Stomach (tissue), 4 donors: ENCODE measurements around the gene ULK4.

Experiments used
- POLR2A ChIP-seq, 4 donors: fragments of 450-650 bp; IDR thresholded peaks; one replicate each; pipeline ENCODE4 v1.6.1; 2016; ENCODE audit warnings: antibody characterized with exemption in 4 of 4, control low read depth in 2 of 4, mild to moderate bottlenecking in 1 of 4, moderate library complexity in 1 of 4
- POLR2AphosphoS5 ChIP-seq, 3 donors: sonication (generic); formaldehyde crosslinking; IDR thresholded peaks; one replicate each; pipeline ENCODE4 v1.6.1; 2016; ENCODE audit warnings: antibody characterized with exemption in 3 of 3
- TF ChIP-seq, protein P1 (sequence below), 7 experiments: fragments of 450-650 bp in 4 of 7; fragments of 200-600 bp in 3 of 7; sonication (generic) in 3 of 7; IDR thresholded peaks; one replicate each; pipeline ENCODE4 v1.5.1; 2016 to 2019; ENCODE audit warnings: antibody characterized with exemption in 7 of 7, control low read depth in 2 of 7, mild to moderate bottlenecking in 1 of 7

DNA sequence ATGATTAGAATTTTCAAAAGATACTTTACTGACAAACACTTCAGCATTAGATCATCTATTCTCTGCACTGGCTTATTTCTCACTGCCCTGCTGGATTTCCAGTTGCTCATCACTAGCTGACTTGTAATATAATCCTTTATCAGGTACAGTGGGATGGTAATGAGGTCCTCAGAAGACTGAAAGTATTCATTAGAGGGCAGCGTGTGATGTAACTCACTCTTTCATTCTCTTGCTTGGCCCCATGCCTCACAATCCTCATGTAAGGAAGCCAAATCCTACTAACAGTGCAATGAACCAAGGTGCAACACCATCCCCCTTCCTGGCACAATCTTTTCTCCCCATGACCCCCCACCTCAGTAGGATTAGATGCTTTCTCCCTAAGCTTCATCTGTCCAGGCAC, 472.7 kb downstream of the ULK4 start:
- no peak for TF ChIP-seq POLR2AphosphoS5 (IDR thresholded peaks at IDR 0.05)
- TF ChIP-seq, protein P1, sequence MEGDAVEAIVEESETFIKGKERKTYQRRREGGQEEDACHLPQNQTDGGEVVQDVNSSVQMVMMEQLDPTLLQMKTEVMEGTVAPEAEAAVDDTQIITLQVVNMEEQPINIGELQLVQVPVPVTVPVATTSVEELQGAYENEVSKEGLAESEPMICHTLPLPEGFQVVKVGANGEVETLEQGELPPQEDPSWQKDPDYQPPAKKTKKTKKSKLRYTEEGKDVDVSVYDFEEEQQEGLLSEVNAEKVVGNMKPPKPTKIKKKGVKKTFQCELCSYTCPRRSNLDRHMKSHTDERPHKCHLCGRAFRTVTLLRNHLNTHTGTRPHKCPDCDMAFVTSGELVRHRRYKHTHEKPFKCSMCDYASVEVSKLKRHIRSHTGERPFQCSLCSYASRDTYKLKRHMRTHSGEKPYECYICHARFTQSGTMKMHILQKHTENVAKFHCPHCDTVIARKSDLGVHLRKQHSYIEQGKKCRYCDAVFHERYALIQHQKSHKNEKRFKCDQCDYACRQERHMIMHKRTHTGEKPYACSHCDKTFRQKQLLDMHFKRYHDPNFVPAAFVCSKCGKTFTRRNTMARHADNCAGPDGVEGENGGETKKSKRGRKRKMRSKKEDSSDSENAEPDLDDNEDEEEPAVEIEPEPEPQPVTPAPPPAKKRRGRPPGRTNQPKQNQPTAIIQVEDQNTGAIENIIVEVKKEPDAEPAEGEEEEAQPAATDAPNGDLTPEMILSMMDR (IDR thresholded peaks at IDR 0.05), result no peak
- TF ChIP-seq POLR2A (IDR thresholded peaks at IDR 0.05), result no peak
